Measurements from ENCODE around the gene SERPING1. TPM values are rescaled to one million over a fixed set of nuclear protein-coding genes. Genes with fewer than 3 reads are reported as not detected.

SERPING1 gene
- total and polyA plus RNA-seq, 2 of the 13 experiments (the other 11 are each of a cell fraction or from before 2014, with no cell fraction given) = 2.0 to 10.4 TPM

DNA sequence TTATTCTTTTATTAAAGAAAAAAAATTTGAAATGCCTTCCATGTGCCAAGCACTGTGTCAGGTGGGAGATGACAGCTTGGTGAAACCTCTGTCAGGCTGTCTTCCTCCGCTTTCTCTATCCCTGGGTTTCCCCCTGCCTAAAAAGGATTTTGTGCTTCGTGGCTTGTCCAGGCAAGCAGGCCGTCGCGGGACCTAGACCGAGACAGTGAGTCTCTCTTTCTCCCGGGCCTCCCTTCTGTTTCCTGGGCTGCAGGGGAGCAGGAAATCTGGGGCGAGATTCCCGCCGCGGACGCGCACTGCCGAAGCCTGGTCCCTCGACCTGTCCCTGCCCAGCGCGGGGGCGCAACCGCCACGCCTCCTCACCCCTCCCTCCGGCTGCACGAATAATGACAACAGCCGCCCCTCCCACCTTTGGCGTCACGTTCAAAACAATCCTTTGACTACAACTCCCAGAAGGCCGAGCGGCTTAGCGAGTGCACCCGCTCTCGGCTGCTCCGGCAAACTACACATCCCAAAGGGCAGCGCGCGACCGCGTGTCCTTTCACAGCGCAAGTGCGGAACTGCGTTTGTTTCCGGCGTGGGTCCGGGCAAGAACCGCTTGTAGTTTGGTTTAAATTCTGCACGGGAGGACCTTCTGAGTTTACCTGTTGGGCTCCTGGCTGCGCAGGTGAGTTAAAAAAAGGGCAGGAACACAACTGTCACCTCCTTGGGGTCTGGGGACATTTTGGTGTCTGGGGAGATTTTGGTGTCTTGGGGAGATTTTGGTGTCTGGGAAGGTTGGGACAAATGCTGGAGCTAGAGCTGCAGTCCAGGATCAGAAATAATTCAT, 59.9 kb downstream of the SERPING1 start, which contains the start of gene CLP1 (continued):
- TF ChIP-seq HOXA7 (CRISPR knock-in tag; IDR thresholded peaks at IDR 0.05) (no peak), ZNF563 (CRISPR knock-in tag; IDR thresholded peaks at IDR 0.05) (peak; percentile 88; the same call in 1 of the 2 replicates), CCAR2 (optimal IDR thresholded peaks at IDR 0.05; ENCODE audit: low read depth, low read length) (no peak), HOXD1 (CRISPR knock-in tag; IDR thresholded peaks at IDR 0.05) (no peak), THYN1 (CRISPR knock-in tag; IDR thresholded peaks at IDR 0.05; ENCODE audit: borderline replicate concordance, low read depth) (peak; percentile 76; the same call in 1 of the 2 replicates), ZFP62 (CRISPR knock-in tag; IDR thresholded peaks at IDR 0.05) (no peak), TCF12 (IDR thresholded peaks at IDR 0.05) (no peak), TCF12 (CRISPR knock-in tag; IDR thresholded peaks at IDR 0.05) (no peak; the same call in 1 of the 2 replicates), ZBTB20 (CRISPR knock-in tag; IDR thresholded peaks at IDR 0.05; ENCODE audit: borderline replicate concordance, low read depth) (peak; percentile 78; the same call in 1 of the 2 replicates), RFXAP (CRISPR knock-in tag; IDR thresholded peaks at IDR 0.05; ENCODE audit: borderline replicate concordance) (peak; percentile 33; the same call in 1 of the 2 replicates), ZNF720 (CRISPR knock-in tag; IDR thresholded peaks at IDR 0.05) (no peak), ZNF335 (CRISPR knock-in tag; IDR thresholded peaks at IDR 0.05) (no peak), GTF2F1 (IDR thresholded peaks at IDR 0.05; ENCODE audit: low read length) (no peak), MYC (CRISPR knock-in tag; IDR thresholded peaks at IDR 0.05; ENCODE audit: borderline replicate concordance) (peak; percentile 98), KDM5A (IDR thresholded peaks at IDR 0.05; ENCODE audit: borderline replicate concordance, low read length) (peak; percentile 88), ZNF672 (CRISPR knock-in tag; IDR thresholded peaks at IDR 0.05) (no peak), HNF1A (IDR thresholded peaks at IDR 0.05; ENCODE audit: low read depth) (0 out of 2 replicates have a peak, but pooled peaks have one; percentile 13), HNF1A (CRISPR knock-in tag; IDR thresholded peaks at IDR 0.05; ENCODE audit: borderline replicate concordance) (peak; percentile 74), ESRRA (CRISPR knock-in tag; IDR thresholded peaks at IDR 0.05; ENCODE audit: low read depth) (peak; percentile 51; the same call in 1 of the 2 replicates), ZNF30 (CRISPR knock-in tag; IDR thresholded peaks at IDR 0.05) (no peak)
- TF ChIP-seq, protein P1, sequence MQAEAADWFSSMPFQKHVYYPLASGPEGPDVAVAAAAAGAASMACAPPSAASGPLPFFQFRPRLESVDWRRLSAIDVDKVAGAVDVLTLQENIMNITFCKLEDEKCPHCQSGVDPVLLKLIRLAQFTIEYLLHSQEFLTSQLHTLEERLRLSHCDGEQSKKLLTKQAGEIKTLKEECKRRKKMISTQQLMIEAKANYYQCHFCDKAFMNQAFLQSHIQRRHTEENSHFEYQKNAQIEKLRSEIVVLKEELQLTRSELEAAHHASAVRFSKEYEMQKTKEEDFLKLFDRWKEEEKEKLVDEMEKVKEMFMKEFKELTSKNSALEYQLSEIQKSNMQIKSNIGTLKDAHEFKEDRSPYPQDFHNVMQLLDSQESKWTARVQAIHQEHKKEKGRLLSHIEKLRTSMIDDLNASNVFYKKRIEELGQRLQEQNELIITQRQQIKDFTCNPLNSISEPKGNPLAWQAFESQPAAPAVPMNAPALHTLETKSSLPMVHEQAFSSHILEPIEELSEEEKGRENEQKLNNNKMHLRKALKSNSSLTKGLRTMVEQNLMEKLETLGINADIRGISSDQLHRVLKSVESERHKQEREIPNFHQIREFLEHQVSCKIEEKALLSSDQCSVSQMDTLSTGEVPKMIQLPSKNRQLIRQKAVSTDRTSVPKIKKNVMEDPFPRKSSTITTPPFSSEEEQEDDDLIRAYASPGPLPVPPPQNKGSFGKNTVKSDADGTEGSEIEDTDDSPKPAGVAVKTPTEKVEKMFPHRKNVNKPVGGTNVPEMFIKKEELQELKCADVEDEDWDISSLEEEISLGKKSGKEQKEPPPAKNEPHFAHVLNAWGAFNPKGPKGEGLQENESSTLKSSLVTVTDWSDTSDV (CRISPR knock-in tag; IDR thresholded peaks at IDR 0.05) = no peak
- TF ChIP-seq, protein P2, sequence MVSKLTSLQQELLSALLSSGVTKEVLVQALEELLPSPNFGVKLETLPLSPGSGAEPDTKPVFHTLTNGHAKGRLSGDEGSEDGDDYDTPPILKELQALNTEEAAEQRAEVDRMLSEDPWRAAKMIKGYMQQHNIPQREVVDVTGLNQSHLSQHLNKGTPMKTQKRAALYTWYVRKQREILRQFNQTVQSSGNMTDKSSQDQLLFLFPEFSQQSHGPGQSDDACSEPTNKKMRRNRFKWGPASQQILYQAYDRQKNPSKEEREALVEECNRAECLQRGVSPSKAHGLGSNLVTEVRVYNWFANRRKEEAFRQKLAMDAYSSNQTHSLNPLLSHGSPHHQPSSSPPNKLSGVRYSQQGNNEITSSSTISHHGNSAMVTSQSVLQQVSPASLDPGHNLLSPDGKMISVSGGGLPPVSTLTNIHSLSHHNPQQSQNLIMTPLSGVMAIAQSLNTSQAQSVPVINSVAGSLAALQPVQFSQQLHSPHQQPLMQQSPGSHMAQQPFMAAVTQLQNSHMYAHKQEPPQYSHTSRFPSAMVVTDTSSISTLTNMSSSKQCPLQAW (CRISPR knock-in tag; IDR thresholded peaks at IDR 0.05) = peak; percentile 94
